K562 (cell line): ENCODE data around the gene ERH. TPM values are rescaled to one million over a fixed set of nuclear protein-coding genes. Genes with fewer than 3 reads are reported as not detected.
A peak's percentile ranks its signal among the peaks of the same experiment; 100 is the strongest.

Experiments
- ATAC-seq: fragments of 200-7000 bp; cut with Tn5 transposase; 3 replicates; pipeline ENCODE4 v1.9.1; 2020; ENCODE audit warnings: moderate library complexity
- BruUV-seq: library from RNA; stranded (reverse); fragments of 400-500 nt; replicated peaks from 2 replicates; lab custom pipeline; 2021; lab: Mats Ljungman, UMichigan
- CTCF ChIA-PET: fragments of 300-600 bp; formaldehyde crosslinking; extraction: SDS; loops from one replicate; lab custom pipeline; 2021; ENCODE audit warnings: low intra/inter-chr PET ratio; lab: Yijun Ruan, JAX
- POLR2A ChIA-PET: fragments of 300-600, 350-650 bp; sonication (Branson Sonifier 250); formaldehyde crosslinking; extraction: SDS; loops from one replicate; lab custom pipeline; 2021; ENCODE audit warnings: antibody characterized with exemption, inconsistent platforms; lab: Yijun Ruan, JAX
- DNase-seq, 4 experiments: peaks; one replicate each; pipeline versions ENCODE4 v3.0.0 to v3.0.0-alpha.2; 2011 to 2018; ENCODE audit warnings: low spot score in 3 of 4, mixed read lengths in 3 of 4; ENCODE audit errors: extremely low read depth in 1 of 4
- FAIRE-seq: peaks from 2 replicates; lab custom pipeline; 2011; peaks lifted over from hg19 to GRCh38; lab: Jason Lieb, UNC
- H2AFZ ChIP-seq: 2 replicates; pipeline ENCODE4 v1.6.0; 2011; ENCODE audit warnings: low read depth, low read length, control low read depth, inconsistent platforms
- H3K27ac ChIP-seq: fragments of 200-600 bp; 3 replicates; pipeline ENCODE4 v1.8.0; 2011; ENCODE audit warnings: low read depth, mild to moderate bottlenecking, control low read depth, inconsistent platforms, low read length, moderate library complexity, mixed read lengths; ENCODE audit errors: extremely low read depth
- H3K27me3 ChIP-seq, 2 experiments: fragments of 300-600 bp in 1 of 2; 2 replicates in 1 of 2; 3 replicates in 1 of 2; pipeline versions ENCODE4 v1.6.0 to v1.8.0; 2011; ENCODE audit warnings: inconsistent platforms in 2 of 2, low read length in 2 of 2, mild to moderate bottlenecking in 1 of 2, mixed read lengths in 1 of 2, moderate library complexity in 1 of 2; ENCODE audit not compliant: control insufficient read depth in 2 of 2, insufficient read depth in 2 of 2
- H3K36me3 ChIP-seq: fragments of 300-600 bp; 3 replicates; pipeline ENCODE4 v1.8.0; 2011; ENCODE audit warnings: mild to moderate bottlenecking, low read length, inconsistent platforms; ENCODE audit not compliant: control insufficient read depth, insufficient read depth
- H3K4me1 ChIP-seq, 2 experiments: fragments of 200-600 bp in 1 of 2; replicated peaks in 1 of 2; 2 replicates in 1 of 2; 3 replicates in 1 of 2; pipeline versions ENCODE4 v1.5.1 to v1.8.0; 2011; ENCODE audit warnings: inconsistent platforms in 2 of 2, low read length in 2 of 2, mild to moderate bottlenecking in 1 of 2, mixed read lengths in 1 of 2, moderate library complexity in 1 of 2; ENCODE audit not compliant: control insufficient read depth in 2 of 2, insufficient read depth in 2 of 2
- H3K4me2 ChIP-seq: 2 replicates; pipeline ENCODE4 v1.6.1; 2011; ENCODE audit warnings: low read length, control low read depth, inconsistent platforms, mixed read lengths; ENCODE audit not compliant: insufficient read depth
- H3K4me3 ChIP-seq: fragments of 200-600 bp; sonication (generic), shearing (Covaris generic); 2 replicates; pipeline ENCODE4 v1.5.1; 2016; ENCODE audit warnings: control low read depth, inconsistent platforms
- H3K79me2 ChIP-seq: fragments of 200-600 bp; 3 replicates; pipeline ENCODE4 v1.8.0; 2011; ENCODE audit warnings: low read length, inconsistent platforms; ENCODE audit not compliant: control insufficient read depth, insufficient read depth
- H3K9ac ChIP-seq, 2 experiments: 2 replicates each; pipeline versions ENCODE4 v1.6.0 to v1.6.1; 2011; ENCODE audit warnings: low read depth in 2 of 2, low read length in 2 of 2, control low read depth in 1 of 2, inconsistent platforms in 1 of 2, mild to moderate bottlenecking in 1 of 2, mixed read lengths in 1 of 2; ENCODE audit not compliant: insufficient read depth in 1 of 2
- H3K9me1 ChIP-seq: one replicate; pipeline ENCODE4 v1.6.0; 2011; ENCODE audit warnings: inconsistent platforms, mild to moderate bottlenecking, low read length, moderate library complexity; ENCODE audit not compliant: control insufficient read depth, insufficient read depth
- H3K9me3 ChIP-seq: replicated peaks from 2 replicates; pipeline ENCODE4 v1.5.1; 2011; ENCODE audit warnings: low read depth, low read length, inconsistent platforms; ENCODE audit not compliant: control insufficient read depth, insufficient read depth
- H4K20me1 ChIP-seq: replicated peaks from 2 replicates; pipeline ENCODE4 v1.6.1; 2011; ENCODE audit warnings: low read length, inconsistent platforms, mixed read lengths; ENCODE audit not compliant: control insufficient read depth, insufficient read depth
- HDAC8 ChIP-seq: fragments of 450-650 bp; IDR thresholded peaks from 2 replicates; pipeline ENCODE4 v1.6.1; 2016; ENCODE audit warnings: mild to moderate bottlenecking, missing genetic modification characterization, moderate library complexity, missing compliant biosample characterization
- NFXL1 ChIP-seq: fragments of 450-650 bp; formaldehyde crosslinking; IDR thresholded peaks from 2 replicates; pipeline ENCODE4 v1.4.0; 2021; ENCODE audit warnings: mild to moderate bottlenecking
- NFYB ChIP-seq: IDR thresholded peaks from 2 replicates; pipeline ENCODE4 v1.6.1; 2011; ENCODE audit warnings: mild to moderate bottlenecking, moderate library complexity; ENCODE audit not compliant: insufficient read length; ENCODE audit errors: extremely low read depth
- SMARCA5 ChIP-seq: fragments of 450-650 bp; IDR thresholded peaks from 2 replicates; pipeline ENCODE4 v1.6.1; 2016
- SMARCB1 ChIP-seq: IDR thresholded peaks from 2 replicates; pipeline ENCODE4 v1.6.1; 2011; ENCODE audit warnings: improper control_type of control experiment, low read depth; ENCODE audit not compliant: insufficient read length
- TGIF2 ChIP-seq: sonication (generic); formaldehyde crosslinking; IDR thresholded peaks from 2 replicates; pipeline ENCODE4 v1.8.1; 2022; ENCODE audit warnings: mild to moderate bottlenecking, missing genetic modification reagents, moderate library complexity
- TOE1 ChIP-seq, 2 experiments: fragments of 450-650 bp in 1 of 2; sonication (generic) in 1 of 2; formaldehyde crosslinking in 1 of 2; IDR thresholded peaks; 2 replicates each; pipeline versions ENCODE4 v1.7.1 to v1.8.0; 2016 to 2022; ENCODE audit warnings: borderline replicate concordance in 2 of 2, mild to moderate bottlenecking in 2 of 2, antibody characterized with exemption in 1 of 2, inconsistent platforms in 1 of 2, low read depth in 1 of 2, missing genetic modification reagents in 1 of 2, moderate library complexity in 1 of 2
- ZNF134 ChIP-seq: fragments of 250-450 bp; sonication (Bioruptor Pico); conservative IDR thresholded peaks from 2 replicates; pipeline ENCODE4 v1.4.0; 2020
- WGBS: fragments of 100-300 bp; shearing (Covaris generic); methylation state at CpG from one replicate; pipeline ENCODE4 v1.1.6; 2016; ENCODE audit warnings: low coverage, mixed read lengths; ENCODE audit not compliant: insufficient coverage; ENCODE audit errors: missing lambda C conversion rate; 5-methylcytosine and 5-hydroxymethylcytosine counted together
- in situ Hi-C: fragments of 300-500 bp; cut with MboI; formaldehyde crosslinking; loops from 4 replicates; pipeline ENCODE4 v1.15.0; 2018; ENCODE audit warnings: inconsistent platforms, mixed read lengths
- intact Hi-C: fragments of 100-400 bp; cut with micrococcal nuclease; formaldehyde crosslinking; loops from 2 replicates; pipeline ENCODE4 v1.14.2; 2022
- polyA plus RNA-seq, 8 experiments: library from polyadenylated mRNA; depleted of rRNA in 4 of 8; stranded (reverse) in 5 of 8; unstranded in 3 of 8; fragments of >200 nt; fragmentation: Nextera tagmentation in 2 of 8; fragmentation: Illumina TruSeq in 1 of 8; extraction: Ambion mirVana in 2 of 8; extraction: Trizol in 1 of 8; gene quantifications; 2 replicates each; pipeline versions ENCODE4 v1.2.1 to v1.2.3, GENCODE V29; 2011 to 2014; ENCODE audit warnings: inconsistent platforms in 1 of 8, missing spikeins in 1 of 8
- total RNA-seq, 7 experiments: library from RNA; depleted of rRNA in 6 of 7; stranded (reverse); fragments of >200 nt in 6 of 7; fragmentation: Illumina TruSeq in 2 of 7; extraction: Trizol in 2 of 7; gene quantifications; 2 replicates each; pipeline versions ENCODE4 v1.2.1 to v1.2.3, GENCODE V29; 2011 to 2021; ENCODE audit warnings: low replicate concordance in 1 of 7
- TF ChIP-seq, protein P1 (sequence below), 2 experiments: fragments of 450-650 bp; conservative IDR thresholded peaks; 2 replicates each; pipeline ENCODE4 v1.6.1; 2017; ENCODE audit warnings: mild to moderate bottlenecking in 2 of 2, moderate library complexity in 2 of 2
- TF ChIP-seq, protein P2 (sequence below): fragments of 250-450 bp; sonication (Bioruptor Pico); IDR thresholded peaks from 2 replicates; pipeline ENCODE4 v1.5.0; 2020; ENCODE audit warnings: mild to moderate bottlenecking, borderline replicate concordance

Gene ERH
- total and polyA plus RNA-seq, 9 of the 15 experiments (the other 6 are each of a cell fraction or from before 2014, with no cell fraction given) = 78.2 to 474 (median 250) TPM

DNA sequence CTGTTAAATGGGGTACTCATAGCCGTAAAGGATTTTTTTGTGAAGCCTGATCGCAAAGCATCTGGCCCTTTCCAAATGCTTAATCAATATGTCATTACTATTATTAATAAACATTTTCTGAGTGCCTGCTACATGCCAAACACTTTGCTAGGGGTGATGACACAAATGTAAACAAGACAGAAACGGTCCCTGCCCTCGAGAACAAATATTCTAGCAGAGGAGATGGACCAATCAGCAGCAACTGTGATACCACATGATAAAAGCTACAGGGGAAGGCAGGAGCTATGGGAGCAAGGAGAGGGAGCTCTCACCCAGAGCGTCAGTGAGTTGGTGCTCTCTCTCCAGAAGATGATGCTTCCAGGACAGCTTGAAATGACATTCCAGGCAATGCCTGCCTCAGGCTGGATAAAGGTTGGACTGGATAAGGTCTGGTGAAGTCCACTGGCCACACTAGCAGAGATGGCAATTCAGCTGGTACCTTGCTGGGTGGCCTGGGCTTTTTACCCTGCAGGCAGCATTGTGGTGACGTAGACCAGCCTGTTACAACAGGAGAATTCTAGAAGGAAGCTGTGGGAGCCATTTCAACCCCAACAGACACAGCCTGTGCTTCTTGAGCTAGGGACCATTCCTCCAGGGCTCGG lies 41.1 kb downstream of the ERH start:
- in situ Hi-C loops (no loop called here), intact Hi-C loops (no loop called here)
- no peak for ATAC-seq
- Histone ChIP-seq H3K4me1 (no peaks in the 10 kb centered on the region; a peak in 1 of 5 replicates), H4K20me1 (peaks cover 4% of the 10 kb centered on the region; the same call in 1 of the 2 replicates), H3K79me2 (no peaks in the 10 kb centered on the region), H2AFZ (no peak overlapping the region), H3K9ac (no peak overlapping the region), H3K36me3 (no peaks in the 10 kb centered on the region), H3K4me2 (no peak overlapping the region), H3K27me3 (peaks cover 2 to 63% of the 10 kb centered on the region in 2 experiments), H3K9me1 (no peaks in the 10 kb centered on the region), H3K27ac (no peak overlapping the region), H3K4me3 (no peak overlapping the region), H3K9me3 (no peaks in the 10 kb centered on the region)
- TF ChIP-seq NFYB = peak; percentile 7
- no peak for TF ChIP-seq ZNF134
- 1% methylated on average over 7 of the region's 7 CpGs for WGBS
- CTCF ChIA-PET = no interaction called here
- no peak for FAIRE-seq
- POLR2A ChIA-PET = interaction anchor here (0.9 to 1.8 kb wide), 3 partner anchors 12 to 41 kb away, joined by 3 to 10 read pairs (median 5); partner anchors contain the start of gene ERH
- no TSS peak for BruUV-seq
- no peak for DNase-seq

DNA sequence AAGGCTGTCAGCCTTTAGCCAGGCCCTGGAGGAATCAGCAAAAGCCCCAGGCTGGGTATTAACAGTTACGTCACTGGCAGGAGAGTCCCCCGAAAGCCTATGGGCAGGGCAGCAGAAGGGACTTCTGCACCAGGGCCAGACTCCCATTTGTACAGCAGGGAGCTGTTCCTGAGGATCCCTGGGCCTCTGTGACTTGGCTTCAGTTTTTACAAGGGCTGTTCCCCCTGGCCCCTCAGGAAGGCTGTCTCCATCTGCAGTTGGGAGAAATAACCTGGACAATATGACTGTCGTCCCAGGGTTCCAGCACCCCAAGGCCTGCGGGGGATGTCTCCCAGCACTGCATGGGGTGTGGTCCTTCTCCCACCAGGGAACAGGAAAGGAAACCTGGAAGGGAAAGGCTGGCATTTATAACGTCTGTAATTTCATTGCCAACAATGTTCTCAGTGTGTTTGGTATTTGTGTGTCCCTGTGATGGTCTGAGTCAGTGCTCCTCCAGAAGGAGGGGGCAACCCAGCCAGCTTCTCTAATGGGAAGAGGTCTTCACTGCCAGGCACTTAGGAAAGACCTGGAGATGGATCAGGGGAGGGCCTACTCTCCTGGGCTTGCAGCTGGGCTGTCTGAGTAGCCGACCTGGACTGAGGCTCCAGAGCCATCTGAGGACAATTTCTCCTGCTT lies 42.4 kb downstream of the ERH start:
- no peak for FAIRE-seq
- H3K4me2 ChIP-seq = no peak overlapping the region
- H3K27ac ChIP-seq = no peak overlapping the region
- no peak overlapping the region for H2AFZ ChIP-seq
- 0 out of 2 replicates have a peak, but pooled peaks cover 4% of the 10 kb centered on the region for H4K20me1 ChIP-seq
- H3K9ac ChIP-seq = no peak overlapping the region
- H3K27me3 ChIP-seq = peaks cover 0 to 71% of the 10 kb centered on the region in 2 experiments; a peak in 4 of 5 replicates
- no peaks in the 10 kb centered on the region for H3K9me1 ChIP-seq
- H3K79me2 ChIP-seq = no peaks in the 10 kb centered on the region
- no peak for ATAC-seq
- WGBS = 0% methylated on average over 3 of the region's 6 CpGs
- BruUV-seq = no TSS peak
- H3K4me1 ChIP-seq = no peaks in the 10 kb centered on the region; a peak in 1 of 5 replicates
- CTCF ChIA-PET = no interaction called here
- H3K9me3 ChIP-seq = no peaks in the 10 kb centered on the region
- in situ Hi-C loops = no loop called here
- H3K4me3 ChIP-seq = no peak overlapping the region
- POLR2A ChIA-PET = no interaction called here
- H3K36me3 ChIP-seq = no peaks in the 10 kb centered on the region
- DNase-seq = no peak
- intact Hi-C loops = no loop called here
- TF ChIP-seq TOE1 (IDR thresholded peaks at IDR 0.05; ENCODE audit: borderline replicate concordance) (no peak), TOE1 (CRISPR knock-in tag; IDR thresholded peaks at IDR 0.05; ENCODE audit: borderline replicate concordance, low read depth) (no peak), NFXL1 (CRISPR knock-in tag) (no peak), SMARCB1 (no peak), HDAC8 (tag) (no peak), TGIF2 (CRISPR knock-in tag) (no peak), SMARCA5 (no peak)
- TF ChIP-seq, protein P1, sequence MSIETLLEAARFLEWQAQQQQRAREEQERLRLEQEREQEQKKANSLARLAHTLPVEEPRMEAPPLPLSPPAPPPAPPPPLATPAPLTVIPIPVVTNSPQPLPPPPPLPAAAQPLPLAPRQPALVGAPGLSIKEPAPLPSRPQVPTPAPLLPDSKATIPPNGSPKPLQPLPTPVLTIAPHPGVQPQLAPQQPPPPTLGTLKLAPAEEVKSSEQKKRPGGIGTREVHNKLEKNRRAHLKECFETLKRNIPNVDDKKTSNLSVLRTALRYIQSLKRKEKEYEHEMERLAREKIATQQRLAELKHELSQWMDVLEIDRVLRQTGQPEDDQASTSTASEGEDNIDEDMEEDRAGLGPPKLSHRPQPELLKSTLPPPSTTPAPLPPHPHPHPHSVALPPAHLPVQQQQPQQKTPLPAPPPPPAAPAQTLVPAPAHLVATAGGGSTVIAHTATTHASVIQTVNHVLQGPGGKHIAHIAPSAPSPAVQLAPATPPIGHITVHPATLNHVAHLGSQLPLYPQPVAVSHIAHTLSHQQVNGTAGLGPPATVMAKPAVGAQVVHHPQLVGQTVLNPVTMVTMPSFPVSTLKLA (conservative IDR thresholded peaks at IDR 0.05) = no peak
- TF ChIP-seq, protein P2, sequence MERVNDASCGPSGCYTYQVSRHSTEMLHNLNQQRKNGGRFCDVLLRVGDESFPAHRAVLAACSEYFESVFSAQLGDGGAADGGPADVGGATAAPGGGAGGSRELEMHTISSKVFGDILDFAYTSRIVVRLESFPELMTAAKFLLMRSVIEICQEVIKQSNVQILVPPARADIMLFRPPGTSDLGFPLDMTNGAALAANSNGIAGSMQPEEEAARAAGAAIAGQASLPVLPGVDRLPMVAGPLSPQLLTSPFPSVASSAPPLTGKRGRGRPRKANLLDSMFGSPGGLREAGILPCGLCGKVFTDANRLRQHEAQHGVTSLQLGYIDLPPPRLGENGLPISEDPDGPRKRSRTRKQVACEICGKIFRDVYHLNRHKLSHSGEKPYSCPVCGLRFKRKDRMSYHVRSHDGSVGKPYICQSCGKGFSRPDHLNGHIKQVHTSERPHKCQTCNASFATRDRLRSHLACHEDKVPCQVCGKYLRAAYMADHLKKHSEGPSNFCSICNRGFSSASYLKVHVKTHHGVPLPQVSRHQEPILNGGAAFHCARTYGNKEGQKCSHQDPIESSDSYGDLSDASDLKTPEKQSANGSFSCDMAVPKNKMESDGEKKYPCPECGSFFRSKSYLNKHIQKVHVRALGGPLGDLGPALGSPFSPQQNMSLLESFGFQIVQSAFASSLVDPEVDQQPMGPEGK = no peak
